K562 (cell line): ENCODE measurements around the gene FGF22. TPM values are rescaled to one million over a fixed set of nuclear protein-coding genes. Genes with fewer than 3 reads are reported as not detected.

Experiments
- DPF2 ChIP-seq: fragments of 450-650 bp; IDR thresholded peaks from 2 replicates; pipeline ENCODE4 v1.6.1; 2016
- E2F5 ChIP-seq: sonication (generic); formaldehyde crosslinking; IDR thresholded peaks from 2 replicates; pipeline ENCODE4 v1.8.0; 2022; ENCODE audit warnings: mild to moderate bottlenecking, missing genetic modification reagents
- GTF2A2 ChIP-seq: IDR thresholded peaks from 2 replicates; pipeline ENCODE4 v1.6.1; 2016; ENCODE audit warnings: mild to moderate bottlenecking, missing genetic modification characterization, missing compliant biosample characterization
- HNRNPL ChIP-seq: fragments of 200-400 bp; formaldehyde crosslinking; IDR thresholded peaks from 2 replicates; pipeline ENCODE4 v1.6.1; 2017; ENCODE audit warnings: low read depth, mild to moderate bottlenecking, low read length
- RHOXF2B ChIP-seq: fragments of 250-450 bp; sonication (Bioruptor Pico); conservative IDR thresholded peaks from 2 replicates; pipeline ENCODE4 v1.5.1; 2021
- ZBTB7A ChIP-seq: IDR thresholded peaks from 2 replicates; pipeline ENCODE4 v1.6.1; 2011; ENCODE audit warnings: low read depth, mild to moderate bottlenecking, low read length, moderate library complexity, borderline replicate concordance; ENCODE audit not compliant: control insufficient read depth
- ZNF766 ChIP-seq: fragments of 200-800 bp; sonication (Bioruptor generic); conservative IDR thresholded peaks from 2 replicates; pipeline ENCODE4 v1.6.1; 2016; ENCODE audit warnings: missing genetic modification characterization, missing compliant biosample characterization
- polyA plus RNA-seq, 8 experiments: library from polyadenylated mRNA; depleted of rRNA in 4 of 8; stranded (reverse) in 5 of 8; unstranded in 3 of 8; fragments of >200 nt; fragmentation: Nextera tagmentation in 2 of 8; fragmentation: Illumina TruSeq in 1 of 8; extraction: Ambion mirVana in 2 of 8; extraction: Trizol in 1 of 8; gene quantifications; 2 replicates each; pipeline versions ENCODE4 v1.2.1 to v1.2.3, GENCODE V29; 2011 to 2014; ENCODE audit warnings: inconsistent platforms in 1 of 8, missing spikeins in 1 of 8
- total RNA-seq, 7 experiments: library from RNA; depleted of rRNA in 6 of 7; stranded (reverse); fragments of >200 nt in 6 of 7; fragmentation: Illumina TruSeq in 2 of 7; extraction: Trizol in 2 of 7; gene quantifications; 2 replicates each; pipeline versions ENCODE4 v1.2.1 to v1.2.3, GENCODE V29; 2011 to 2021; ENCODE audit warnings: low replicate concordance in 1 of 7
- TF ChIP-seq, protein P1 (sequence below): sonication (generic); formaldehyde crosslinking; IDR thresholded peaks from 2 replicates; pipeline ENCODE4 v1.8.1; 2023; ENCODE audit warnings: mild to moderate bottlenecking, missing genetic modification reagents

Gene FGF22
- total and polyA plus RNA-seq, 9 of the 15 experiments (the other 6 are each of a cell fraction or from before 2014, with no cell fraction given), result 0.14 to 2.2 (median 0.86) TPM; not detected in 4

GRCh38 chr19:642767-643727 is 3.4 kb downstream of the FGF22 start (continued):
- TF ChIP-seq, protein P1, sequence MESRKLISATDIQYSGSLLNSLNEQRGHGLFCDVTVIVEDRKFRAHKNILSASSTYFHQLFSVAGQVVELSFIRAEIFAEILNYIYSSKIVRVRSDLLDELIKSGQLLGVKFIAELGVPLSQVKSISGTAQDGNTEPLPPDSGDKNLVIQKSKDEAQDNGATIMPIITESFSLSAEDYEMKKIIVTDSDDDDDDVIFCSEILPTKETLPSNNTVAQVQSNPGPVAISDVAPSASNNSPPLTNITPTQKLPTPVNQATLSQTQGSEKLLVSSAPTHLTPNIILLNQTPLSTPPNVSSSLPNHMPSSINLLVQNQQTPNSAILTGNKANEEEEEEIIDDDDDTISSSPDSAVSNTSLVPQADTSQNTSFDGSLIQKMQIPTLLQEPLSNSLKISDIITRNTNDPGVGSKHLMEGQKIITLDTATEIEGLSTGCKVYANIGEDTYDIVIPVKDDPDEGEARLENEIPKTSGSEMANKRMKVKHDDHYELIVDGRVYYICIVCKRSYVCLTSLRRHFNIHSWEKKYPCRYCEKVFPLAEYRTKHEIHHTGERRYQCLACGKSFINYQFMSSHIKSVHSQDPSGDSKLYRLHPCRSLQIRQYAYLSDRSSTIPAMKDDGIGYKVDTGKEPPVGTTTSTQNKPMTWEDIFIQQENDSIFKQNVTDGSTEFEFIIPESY, result peak; percentile 80
- TF ChIP-seq ZBTB7A (0 out of 2 replicates have a peak, but pooled peaks have one; percentile 20), ZNF766 (CRISPR knock-in tag) (no peak), E2F5 (CRISPR knock-in tag) (no peak), GTF2A2 (no peak), HNRNPL (peak; percentile 32; the same call in 1 of the 2 replicates), DPF2 (no peak), RHOXF2B (CRISPR knock-in tag) (no peak)
